Left ventricle myocardium inferior (tissue), 1 donor: ENCODE results near the gene CCIN. TPM values are rescaled to one million over a fixed set of nuclear protein-coding genes. Genes with fewer than 3 reads are reported as not detected.

Experiments used
- DNase-seq: peaks from one replicate; pipeline ENCODE4 v3.0.0-alpha.2; 2020
- H3K27ac ChIP-seq: fragments of 200-600 bp; replicated peaks from 2 replicates; pipeline ENCODE4 v1.8.0; 2021
- H3K27me3 ChIP-seq: fragments of 200-600 bp; 2 replicates; pipeline ENCODE4 v1.8.0; 2021; ENCODE audit warnings: low read depth
- H3K36me3 ChIP-seq: fragments of 200-600 bp; 2 replicates; pipeline ENCODE4 v1.8.0; 2021
- H3K4me1 ChIP-seq: fragments of 200-600 bp; 2 replicates; pipeline ENCODE4 v1.8.0; 2021
- H3K4me3 ChIP-seq: fragments of 200-600 bp; 2 replicates; pipeline ENCODE4 v1.8.0; 2021; ENCODE audit warnings: mild to moderate bottlenecking, moderate library complexity
- H3K9me3 ChIP-seq: fragments of 200-600 bp; replicated peaks from 2 replicates; pipeline ENCODE4 v1.8.0; 2021
- CTCF ChIP-seq: fragments of 200-600 bp; IDR thresholded peaks from 2 replicates; pipeline ENCODE4 v1.8.0; 2021; ENCODE audit warnings: antibody characterized with exemption, mild to moderate bottlenecking, borderline replicate concordance
- intact Hi-C: fragments of 100-400 bp; cut with micrococcal nuclease; formaldehyde crosslinking; loops from one replicate; pipeline ENCODE4 v1.11.0; 2022
- total RNA-seq: library from RNA; stranded (reverse); fragmentation: NEBNext Ultra II Directional; extraction: Animal tissue kit (Norgen Biotek cat#: 25700); gene quantifications from one replicate; pipeline ENCODE4 v1.2.1, GENCODE V29; 2021
- donor health status: DM: no; HTN: yes; CAD: no; lungs with severe emphysema.

CCIN gene
- total RNA-seq, 1 donor from 2014 or later: not detected

- peaks cover 33% of the 10 kb centered on the region for H3K4me1 ChIP-seq
- peak overlapping the region; percentile 64 for H3K4me3 ChIP-seq
- H3K9me3 ChIP-seq: no peaks in the 10 kb centered on the region
- intact Hi-C loops: no loop called here
- no peaks in the 10 kb centered on the region for H3K36me3 ChIP-seq
- H3K27me3 ChIP-seq: peaks cover 28% of the 10 kb centered on the region
- peak; percentile 94 for TF ChIP-seq CTCF
- peak overlapping the region; percentile 83 for H3K27ac ChIP-seq
- peak; percentile 87 for DNase-seq
Observed at GRCh38 chr9:36166168-36166927, 2.8 kb upstream of the CCIN start.

GRCh38 chr9:36169708-36170107 is 520 bp downstream of the CCIN start:
- no peak for DNase-seq

GRCh38 chr9:36170531-36170930 is 1.3 kb downstream of the CCIN start:
- Histone ChIP-seq H3K4me3 (no peak overlapping the region), H3K36me3 (no peaks in the 10 kb centered on the region), H3K27me3 (peaks cover 28% of the 10 kb centered on the region), H3K4me1 (peaks cover 15% of the 10 kb centered on the region), H3K9me3 (no peaks in the 10 kb centered on the region), H3K27ac (no peak overlapping the region)
- no peak for DNase-seq
- intact Hi-C loops: no loop called here
- TF ChIP-seq CTCF: no peak

More at GRCh38 chr9:36169708-36170107, 520 bp downstream of the CCIN start:
- Histone ChIP-seq H3K9me3 (no peaks in the 10 kb centered on the region), H3K4me1 (peaks cover 21% of the 10 kb centered on the region), H3K4me3 (no peak overlapping the region), H3K36me3 (no peaks in the 10 kb centered on the region), H3K27me3 (peaks cover 28% of the 10 kb centered on the region), H3K27ac (no peak overlapping the region)
- TF ChIP-seq CTCF: no peak
- intact Hi-C loops: no loop called here

GRCh38 chr9:36173861-36174260 is 4.7 kb downstream of the CCIN start:
- intact Hi-C loops: no loop called here
- no peaks in the 10 kb centered on the region for H3K9me3 ChIP-seq
- TF ChIP-seq CTCF: no peak

GRCh38 chr9:36174271-36174670 is 5.1 kb downstream of the CCIN start:
- intact Hi-C loops: no loop called here
- no peak overlapping the region for H3K27ac ChIP-seq
- DNase-seq: no peak

More at GRCh38 chr9:36173861-36174260, 4.7 kb downstream of the CCIN start:
- no peak for DNase-seq
- no peaks in the 10 kb centered on the region for H3K4me1 ChIP-seq
- no peak overlapping the region for H3K27ac ChIP-seq
- peaks cover 18% of the 10 kb centered on the region for H3K27me3 ChIP-seq
- no peaks in the 10 kb centered on the region for H3K36me3 ChIP-seq
- H3K4me3 ChIP-seq: no peak overlapping the region

More at GRCh38 chr9:36174271-36174670, 5.1 kb downstream of the CCIN start:
- Histone ChIP-seq H3K9me3 (no peaks in the 10 kb centered on the region), H3K4me3 (no peak overlapping the region), H3K27me3 (peaks cover 14% of the 10 kb centered on the region), H3K36me3 (no peaks in the 10 kb centered on the region), H3K4me1 (no peaks in the 10 kb centered on the region)
- TF ChIP-seq CTCF: no peak
